Activated CD4-positive, alpha-beta T cell treated with anti-CD3 and anti-CD28 coated beads, Interleukin-10, Interleukin-2, amounts not matched to agents 100 ng/mL and 50 ng/mL, durations not matched to agents 16 hours and 8 hours (primary cell): ENCODE data around the gene EXOC8.

Source experiments
- DNase-seq: peaks from one replicate; pipeline ENCODE4 v3.0.0-alpha.2; 2020

The EXOC8 gene

DNA sequence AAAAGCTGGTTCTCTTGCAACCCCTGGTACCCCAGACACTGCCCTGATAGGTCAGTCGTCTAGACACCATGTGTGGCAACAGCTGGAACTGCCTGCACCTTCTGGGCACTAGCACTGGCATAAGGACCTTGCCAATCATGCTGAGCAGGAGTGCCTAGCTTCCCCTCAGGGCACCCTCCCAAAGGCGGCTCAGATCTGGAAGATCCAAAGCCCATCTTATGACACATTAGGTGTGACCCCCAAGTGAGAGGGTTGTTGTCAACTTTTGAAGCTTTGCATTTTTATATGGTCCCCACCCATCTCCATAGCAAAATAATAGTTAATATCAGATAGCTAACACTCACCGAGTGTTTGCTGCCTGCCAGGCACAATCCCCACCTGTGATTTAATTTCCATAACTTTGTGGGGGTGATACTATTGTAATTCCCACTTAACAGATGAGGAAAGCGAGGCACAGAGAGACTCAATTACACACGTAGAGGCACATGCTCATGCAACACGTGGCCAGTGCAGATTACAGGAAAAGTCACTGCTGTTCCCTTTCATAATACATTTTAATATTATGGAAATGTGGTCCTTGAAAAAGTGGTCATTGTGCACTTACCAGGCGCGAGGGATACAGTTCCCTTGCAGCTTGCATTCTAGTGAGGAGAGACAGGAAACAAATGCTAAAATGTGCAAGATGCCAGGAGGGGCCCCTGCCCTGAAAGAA is 25.8 kb downstream of the EXOC8 start:
- no peak for DNase-seq

DNA sequence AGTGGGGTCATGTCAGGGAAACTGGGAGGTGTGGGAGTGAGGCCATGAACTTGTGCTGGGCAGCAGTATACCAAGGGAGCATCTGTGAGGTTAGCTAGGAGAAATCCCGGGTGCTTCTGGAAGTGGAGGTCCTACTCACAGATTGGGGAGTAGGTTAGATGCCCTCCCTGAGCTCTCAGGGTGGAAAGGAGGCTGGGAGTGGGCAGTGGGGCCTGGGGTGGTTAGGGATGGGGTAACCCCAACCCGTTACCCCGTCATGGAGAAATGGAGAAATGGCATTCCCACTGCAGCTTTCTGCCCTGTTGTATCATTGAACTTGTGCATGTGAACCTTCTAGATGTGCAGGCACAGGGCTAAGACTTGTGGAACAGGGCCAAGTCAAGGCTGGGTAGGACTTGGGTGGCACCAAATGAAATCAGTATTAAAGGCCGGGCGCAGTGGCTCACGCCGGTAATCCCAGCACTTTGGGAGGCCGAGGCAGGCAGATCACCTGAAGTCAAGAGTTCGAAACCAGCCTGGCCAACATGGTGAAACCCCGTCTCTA is 27.2 kb downstream of the EXOC8 start:
- no peak for DNase-seq

DNA sequence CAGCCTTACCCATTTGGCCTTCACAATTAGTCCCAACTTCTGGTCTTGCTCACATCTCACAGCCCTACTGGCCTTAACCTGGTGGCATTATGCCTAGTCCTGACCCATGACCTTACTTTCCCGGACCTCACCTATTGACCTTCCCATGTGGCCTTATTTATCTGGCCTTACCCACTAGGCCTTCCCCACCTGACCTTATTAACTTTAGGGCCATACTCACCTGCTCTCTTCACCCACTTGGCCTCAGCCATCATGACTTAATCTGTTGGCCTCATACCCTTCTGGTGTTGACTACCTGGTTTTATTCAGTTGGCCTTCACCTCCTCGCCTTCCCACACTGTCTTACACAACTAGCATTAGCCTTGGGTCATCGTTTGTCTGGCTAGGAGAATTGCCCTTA is 35.7 kb downstream of the EXOC8 start:
- DNase-seq = no peak

DNA sequence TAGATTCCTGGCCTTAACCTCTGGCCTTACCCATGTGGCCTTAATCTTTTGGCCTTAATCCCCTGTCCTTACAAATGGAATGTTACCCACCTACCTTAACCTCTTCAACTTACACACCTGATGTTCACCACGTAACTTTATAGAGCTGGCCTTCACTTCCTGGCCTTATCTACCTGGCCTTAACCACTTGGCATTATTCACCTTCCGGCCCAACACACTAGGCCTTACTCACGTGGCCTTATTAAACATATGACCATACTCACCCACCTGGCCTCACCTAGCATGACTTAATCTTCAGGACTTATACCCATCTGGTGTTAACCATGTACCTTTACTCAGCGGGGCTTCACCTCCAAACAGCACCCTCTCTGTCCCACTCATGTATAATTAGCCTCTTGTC is 41.7 kb downstream of the EXOC8 start:
- no peak for DNase-seq

DNA sequence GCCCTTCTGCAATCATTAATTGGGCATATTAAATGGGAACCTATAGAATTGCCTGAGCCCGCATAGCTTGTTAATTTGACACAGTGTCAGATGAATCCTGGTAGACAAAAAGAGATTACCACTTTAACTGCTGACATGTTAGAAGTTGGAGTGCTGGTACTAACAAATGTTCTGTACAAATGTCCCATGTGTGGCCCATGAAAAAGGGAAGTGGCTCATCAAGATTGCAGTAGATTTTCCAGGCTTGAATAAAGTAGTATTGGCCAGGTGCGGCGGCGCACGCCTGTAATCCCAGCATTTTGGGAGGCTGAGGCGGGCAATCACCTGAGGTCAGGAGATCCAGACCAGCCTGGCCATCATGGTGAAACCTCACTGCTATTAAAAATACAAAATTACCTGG is 51.0 kb downstream of the EXOC8 start:
- no peak for DNase-seq

DNA sequence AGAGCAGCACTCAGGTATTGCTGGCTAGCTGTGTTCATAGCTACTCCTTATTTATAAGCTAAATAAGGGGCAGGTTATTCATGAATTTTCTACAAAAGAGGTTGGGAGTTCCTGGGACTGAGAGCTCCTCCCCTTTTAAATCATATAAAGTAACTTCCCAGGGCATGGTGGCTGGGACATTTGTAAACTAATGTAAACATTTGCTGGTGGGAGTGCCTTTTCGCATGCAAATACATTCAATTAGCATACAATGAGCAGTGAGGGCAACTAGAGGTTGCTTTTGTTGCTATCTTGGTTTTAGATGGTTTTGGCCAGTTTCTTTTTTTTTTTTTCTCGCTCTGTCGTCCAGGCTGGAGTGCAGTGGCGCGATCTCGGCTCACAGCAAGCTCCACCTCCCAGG is 53.2 kb downstream of the EXOC8 start:
- DNase-seq = no peak
